Testis (tissue), 2 donors: ENCODE results near the gene LEP.

Experiments
- POLR2A ChIP-seq: fragments of 450-650 bp; IDR thresholded peaks from one replicate; pipeline ENCODE4 v1.6.1; 2017; ENCODE audit warnings: antibody characterized with exemption, mild to moderate bottlenecking, moderate library complexity
- TF ChIP-seq, protein P1 (sequence below), 3 experiments: fragments of 450-650 bp in 2 of 3; fragments of 200-600 bp in 1 of 3; sonication (generic) in 1 of 3; IDR thresholded peaks; one replicate each; pipeline ENCODE4 v1.5.1; 2016 to 2019; ENCODE audit warnings: antibody characterized with exemption in 3 of 3, mild to moderate bottlenecking in 2 of 3, moderate library complexity in 1 of 3

DNA sequence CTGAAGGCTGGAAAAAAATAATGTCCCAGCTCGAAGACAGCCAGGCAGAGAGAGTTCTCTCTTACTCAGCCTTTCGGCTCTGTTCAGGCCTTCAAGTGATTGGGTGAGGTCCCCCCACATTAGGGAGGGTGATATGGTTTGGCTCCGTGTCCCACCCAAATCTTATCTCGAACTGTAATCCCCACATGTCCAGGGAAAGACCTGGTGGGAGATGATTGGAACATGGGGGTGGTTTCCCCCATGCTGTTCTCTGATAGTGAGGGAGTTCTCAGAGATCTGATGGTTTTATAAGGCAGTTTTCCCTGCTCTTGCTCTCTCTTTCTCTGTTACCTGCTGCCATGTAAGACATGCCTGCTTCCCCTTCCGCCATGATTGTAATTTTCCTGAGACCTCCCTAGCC is 36.6 kb upstream of the LEP start:
- TF ChIP-seq POLR2A, result no peak
- TF ChIP-seq, protein P1, sequence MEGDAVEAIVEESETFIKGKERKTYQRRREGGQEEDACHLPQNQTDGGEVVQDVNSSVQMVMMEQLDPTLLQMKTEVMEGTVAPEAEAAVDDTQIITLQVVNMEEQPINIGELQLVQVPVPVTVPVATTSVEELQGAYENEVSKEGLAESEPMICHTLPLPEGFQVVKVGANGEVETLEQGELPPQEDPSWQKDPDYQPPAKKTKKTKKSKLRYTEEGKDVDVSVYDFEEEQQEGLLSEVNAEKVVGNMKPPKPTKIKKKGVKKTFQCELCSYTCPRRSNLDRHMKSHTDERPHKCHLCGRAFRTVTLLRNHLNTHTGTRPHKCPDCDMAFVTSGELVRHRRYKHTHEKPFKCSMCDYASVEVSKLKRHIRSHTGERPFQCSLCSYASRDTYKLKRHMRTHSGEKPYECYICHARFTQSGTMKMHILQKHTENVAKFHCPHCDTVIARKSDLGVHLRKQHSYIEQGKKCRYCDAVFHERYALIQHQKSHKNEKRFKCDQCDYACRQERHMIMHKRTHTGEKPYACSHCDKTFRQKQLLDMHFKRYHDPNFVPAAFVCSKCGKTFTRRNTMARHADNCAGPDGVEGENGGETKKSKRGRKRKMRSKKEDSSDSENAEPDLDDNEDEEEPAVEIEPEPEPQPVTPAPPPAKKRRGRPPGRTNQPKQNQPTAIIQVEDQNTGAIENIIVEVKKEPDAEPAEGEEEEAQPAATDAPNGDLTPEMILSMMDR (IDR thresholded peaks at IDR 0.05), result no peak
